ENCODE data around the gene MRLN.
"Not testable (repeated sequence)": the region's sequence is repeated elsewhere in the genome, so short reads cannot be mapped to it uniquely, and the experiment has no call there.

MRLN gene

GRCh38 chr10:59753267-59753666 lies at the start of gene MRLN:
Gene MRLN (minus strand): TSS chr10:59753455.
- DNase-seq (ENCODE audit: low read depth, low spot score) = no peak

- DNase-seq (ENCODE audit: low read depth, low spot score) = no peak
Measured at GRCh38 chr10:59801171-59801570, 47.9 kb upstream of the MRLN start.

- no peak for DNase-seq (ENCODE audit: low read depth, low spot score)
Measured at GRCh38 chr10:59799421-59799820, 46.2 kb upstream of the MRLN start.

GRCh38 chr10:59793919-59794318 lies 40.7 kb upstream of the MRLN start:
- DNase-seq (ENCODE audit: low read depth, low spot score) = no peak

- no peak for DNase-seq (ENCODE audit: low read depth, low spot score)
Measured at GRCh38 chr10:59792812-59793211, 39.6 kb upstream of the MRLN start.

- no peak for DNase-seq (ENCODE audit: low read depth, low spot score)
Measured at GRCh38 chr10:59791601-59792000, 38.3 kb upstream of the MRLN start.

GRCh38 chr10:59790080-59790479 lies 36.8 kb upstream of the MRLN start:
- DNase-seq (ENCODE audit: low read depth, low spot score) = not testable (repeated sequence)

GRCh38 chr10:59788914-59789313 lies 35.7 kb upstream of the MRLN start:
- DNase-seq (ENCODE audit: low read depth, low spot score) = not testable (repeated sequence)

GRCh38 chr10:59787032-59787431 lies 33.8 kb upstream of the MRLN start:
- DNase-seq (ENCODE audit: low read depth, low spot score) = not testable (repeated sequence)

GRCh38 chr10:59785476-59785875 lies 32.2 kb upstream of the MRLN start:
- DNase-seq (ENCODE audit: low read depth, low spot score) = not testable (repeated sequence)

GRCh38 chr10:59781511-59781910 lies 28.3 kb upstream of the MRLN start:
- DNase-seq (ENCODE audit: low read depth, low spot score) = no peak

GRCh38 chr10:59779756-59780533 lies 26.7 kb upstream of the MRLN start:
- DNase-seq (ENCODE audit: low read depth, low spot score) = no peak

- DNase-seq (ENCODE audit: low read depth, low spot score) = no peak
Measured at GRCh38 chr10:59774451-59774850, 21.2 kb upstream of the MRLN start.

- DNase-seq (ENCODE audit: low read depth, low spot score) = no peak
Measured at GRCh38 chr10:59773088-59773487, 19.8 kb upstream of the MRLN start.

- no peak for DNase-seq (ENCODE audit: low read depth, low spot score)
Measured at GRCh38 chr10:59771162-59771807, 18.0 kb upstream of the MRLN start.

GRCh38 chr10:59770689-59771088 lies 17.4 kb upstream of the MRLN start:
- DNase-seq (ENCODE audit: low read depth, low spot score) = no peak

- no peak for DNase-seq (ENCODE audit: low read depth, low spot score)
Measured at GRCh38 chr10:59762505-59762904, 9.2 kb upstream of the MRLN start.

GRCh38 chr10:59757966-59758365 lies 4.7 kb upstream of the MRLN start:
- DNase-seq (ENCODE audit: low read depth, low spot score) = no peak

- DNase-seq (ENCODE audit: low read depth, low spot score) = no peak
Measured at GRCh38 chr10:59754951-59755350, 1.7 kb upstream of the MRLN start.

GRCh38 chr10:59752278-59752940 lies 846 bp downstream of the MRLN start:
- DNase-seq (ENCODE audit: low read depth, low spot score) = no peak

GRCh38 chr10:59750155-59750945 lies 2.9 kb downstream of the MRLN start:
- no peak for DNase-seq (ENCODE audit: low read depth, low spot score)

GRCh38 chr10:59748834-59749233 lies 4.4 kb downstream of the MRLN start:
- DNase-seq (ENCODE audit: low read depth, low spot score) = no peak
